Measurements from ENCODE around the gene RAB3IL1.

Gene RAB3IL1

GRCh38 chr11:61879152-61879551 lies 38.2 kb downstream of the RAB3IL1 start:
- no peak overlapping the region for H2BK15ac ChIP-seq (ENCODE audit: low read depth, poor library complexity, severe bottlenecking)
- H3K36me3 ChIP-seq (ENCODE audit: control insufficient read depth in 1 of 2, insufficient read depth in 2 of 2, low read depth in 1 of 2, low read length in 2 of 2): peaks cover 21 to 56% of the 10 kb centered on the region in 2 experiments
- H2BK5ac ChIP-seq (ENCODE audit: low read depth, low read length, poor library complexity, severe bottlenecking): no peak overlapping the region
- H3K23ac ChIP-seq (ENCODE audit: low read length in 2 of 2): no peak overlapping the region
- H3K9ac ChIP-seq (ENCODE audit: low read length): no peak overlapping the region
- no peaks in the 10 kb centered on the region for H3K9me3 ChIP-seq (ENCODE audit: control insufficient read depth, low read length)
- no peak overlapping the region for H4K91ac ChIP-seq (ENCODE audit: low read length)
- H3K4me1 ChIP-seq (ENCODE audit: control insufficient read depth, insufficient read depth, low read depth, low read length): peaks cover 12% of the 10 kb centered on the region
- no peak overlapping the region for H3K18ac ChIP-seq (ENCODE audit: low read depth in 1 of 2, low read length in 2 of 2)
- no peak overlapping the region for H3K4me3 ChIP-seq (ENCODE audit: insufficient read depth in 1 of 2, low read depth in 1 of 2, low read length in 2 of 2)
- H2BK120ac ChIP-seq (ENCODE audit: low read depth, low read length): no peak overlapping the region
- H3K79me1 ChIP-seq (replicated peaks; ENCODE audit: low read length, poor library complexity, severe bottlenecking): peaks cover 13% of the 10 kb centered on the region
- WGBS: 90% methylated on average over 7 of the region's 7 CpGs
- DNase-seq: no peak
- no peak overlapping the region for H3K4me2 ChIP-seq (ENCODE audit: low read length, poor library complexity, severe bottlenecking)
- H3K4ac ChIP-seq (ENCODE audit: low read depth in 1 of 2, low read length in 2 of 2): no peak overlapping the region
- no peaks in the 10 kb centered on the region for H3K27me3 ChIP-seq (ENCODE audit: control insufficient read depth in 1 of 2, insufficient read depth in 1 of 2, low read length in 2 of 2)
- H3K14ac ChIP-seq (ENCODE audit: low read length in 2 of 2): no peak overlapping the region
- H2AFZ ChIP-seq (ENCODE audit: low read depth, low read length): no peak overlapping the region
- no peak overlapping the region for H4K8ac ChIP-seq (ENCODE audit: low read length)
- H2BK12ac ChIP-seq (ENCODE audit: low read length in 2 of 2): no peak overlapping the region
- H3K27ac ChIP-seq (ENCODE audit: low read length, poor library complexity, severe bottlenecking): no peak overlapping the region
- H2AK5ac ChIP-seq (ENCODE audit: low read length, severe bottlenecking): no peak overlapping the region

- Histone ChIP-seq H4K8ac (ENCODE audit: low read length) (no peak overlapping the region), H3K27ac (ENCODE audit: low read length, poor library complexity, severe bottlenecking) (no peak overlapping the region), H3K79me1 (replicated peaks; ENCODE audit: low read length, poor library complexity, severe bottlenecking) (peaks cover 4% of the 10 kb centered on the region), H4K91ac (ENCODE audit: low read length) (no peak overlapping the region), H2BK5ac (ENCODE audit: low read depth, low read length, poor library complexity, severe bottlenecking) (no peak overlapping the region), H3K23ac (ENCODE audit: low read length in 2 of 2) (no peak overlapping the region), H3K9ac (ENCODE audit: low read length) (no peak overlapping the region), H2AK5ac (ENCODE audit: low read length, severe bottlenecking) (no peak overlapping the region), H2AFZ (ENCODE audit: low read depth, low read length) (no peak overlapping the region), H3K9me3 (ENCODE audit: control insufficient read depth, low read length) (no peaks in the 10 kb centered on the region), H3K4me3 (ENCODE audit: insufficient read depth in 1 of 2, low read depth in 1 of 2, low read length in 2 of 2) (no peak overlapping the region), H2BK12ac (ENCODE audit: low read length in 2 of 2) (no peak overlapping the region), H2BK15ac (ENCODE audit: low read depth, poor library complexity, severe bottlenecking) (no peak overlapping the region), H3K14ac (ENCODE audit: low read length in 2 of 2) (peak overlapping the region in 1 of 2 experiments; percentile 35), H3K36me3 (ENCODE audit: control insufficient read depth in 1 of 2, insufficient read depth in 2 of 2, low read depth in 1 of 2, low read length in 2 of 2) (peaks cover 23 to 51% of the 10 kb centered on the region in 2 experiments), H3K18ac (ENCODE audit: low read depth in 1 of 2, low read length in 2 of 2) (no peak overlapping the region), H3K4me2 (ENCODE audit: low read length, poor library complexity, severe bottlenecking) (no peak overlapping the region), H2BK120ac (ENCODE audit: low read depth, low read length) (no peak overlapping the region), H3K4ac (ENCODE audit: low read depth in 1 of 2, low read length in 2 of 2) (no peak overlapping the region), H3K4me1 (ENCODE audit: control insufficient read depth, insufficient read depth, low read depth, low read length) (peaks cover 15% of the 10 kb centered on the region), H3K27me3 (ENCODE audit: control insufficient read depth in 1 of 2, insufficient read depth in 1 of 2, low read length in 2 of 2) (no peaks in the 10 kb centered on the region)
- WGBS: 97% methylated on average over 7 of the region's 14 CpGs
- no peak for DNase-seq
These were observed 41.7 kb downstream of the RAB3IL1 start for GRCh38 chr11:61875698-61876097.

GRCh38 chr11:61874853-61875252 lies 42.5 kb downstream of the RAB3IL1 start:
- H3K9ac ChIP-seq (ENCODE audit: low read length): no peak overlapping the region
- H2AFZ ChIP-seq (ENCODE audit: low read depth, low read length): no peak overlapping the region
- WGBS: 95% methylated on average over 2 of the region's 3 CpGs
- no peak overlapping the region for H2BK12ac ChIP-seq (ENCODE audit: low read length in 2 of 2)
- no peak overlapping the region for H3K4me3 ChIP-seq (ENCODE audit: insufficient read depth in 1 of 2, low read depth in 1 of 2, low read length in 2 of 2)
- no peak overlapping the region for H2AK5ac ChIP-seq (ENCODE audit: low read length, severe bottlenecking)
- peaks cover 23 to 48% of the 10 kb centered on the region in 2 experiments for H3K36me3 ChIP-seq (ENCODE audit: control insufficient read depth in 1 of 2, insufficient read depth in 2 of 2, low read depth in 1 of 2, low read length in 2 of 2)
- H4K91ac ChIP-seq (ENCODE audit: low read length): no peak overlapping the region
- no peak overlapping the region for H3K4ac ChIP-seq (ENCODE audit: low read depth in 1 of 2, low read length in 2 of 2)
- H2BK15ac ChIP-seq (ENCODE audit: low read depth, poor library complexity, severe bottlenecking): no peak overlapping the region
- no peak overlapping the region for H2BK5ac ChIP-seq (ENCODE audit: low read depth, low read length, poor library complexity, severe bottlenecking)
- no peak overlapping the region for H4K8ac ChIP-seq (ENCODE audit: low read length)
- H3K27me3 ChIP-seq (ENCODE audit: control insufficient read depth in 1 of 2, insufficient read depth in 1 of 2, low read length in 2 of 2): no peaks in the 10 kb centered on the region
- H3K14ac ChIP-seq (ENCODE audit: low read length in 2 of 2): no peak overlapping the region
- no peak overlapping the region for H2BK120ac ChIP-seq (ENCODE audit: low read depth, low read length)
- H3K18ac ChIP-seq (ENCODE audit: low read depth in 1 of 2, low read length in 2 of 2): no peak overlapping the region
- H3K9me3 ChIP-seq (ENCODE audit: control insufficient read depth, low read length): no peaks in the 10 kb centered on the region
- H3K79me1 ChIP-seq (replicated peaks; ENCODE audit: low read length, poor library complexity, severe bottlenecking): peaks cover 2% of the 10 kb centered on the region
- no peak for DNase-seq
- no peak overlapping the region for H3K27ac ChIP-seq (ENCODE audit: low read length, poor library complexity, severe bottlenecking)
- H3K4me2 ChIP-seq (ENCODE audit: low read length, poor library complexity, severe bottlenecking): no peak overlapping the region
- no peak overlapping the region for H3K23ac ChIP-seq (ENCODE audit: low read length in 2 of 2)
- peaks cover 13% of the 10 kb centered on the region for H3K4me1 ChIP-seq (ENCODE audit: control insufficient read depth, insufficient read depth, low read depth, low read length)

- DNase-seq: no peak
- no peak overlapping the region for H3K18ac ChIP-seq (ENCODE audit: low read depth in 1 of 2, low read length in 2 of 2)
- peaks cover 23 to 44% of the 10 kb centered on the region in 2 experiments for H3K36me3 ChIP-seq (ENCODE audit: control insufficient read depth in 1 of 2, insufficient read depth in 2 of 2, low read depth in 1 of 2, low read length in 2 of 2)
- H3K27me3 ChIP-seq (ENCODE audit: control insufficient read depth in 1 of 2, insufficient read depth in 1 of 2, low read length in 2 of 2): no peaks in the 10 kb centered on the region
- H2BK5ac ChIP-seq (ENCODE audit: low read depth, low read length, poor library complexity, severe bottlenecking): no peak overlapping the region
- H3K4me1 ChIP-seq (ENCODE audit: control insufficient read depth, insufficient read depth, low read depth, low read length): peaks cover 13% of the 10 kb centered on the region
- no peak overlapping the region for H3K4me3 ChIP-seq (ENCODE audit: insufficient read depth in 1 of 2, low read depth in 1 of 2, low read length in 2 of 2)
- H4K8ac ChIP-seq (ENCODE audit: low read length): no peak overlapping the region
- no peak overlapping the region for H2BK120ac ChIP-seq (ENCODE audit: low read depth, low read length)
- no peak overlapping the region for H3K9ac ChIP-seq (ENCODE audit: low read length)
- no peak overlapping the region for H2AFZ ChIP-seq (ENCODE audit: low read depth, low read length)
- no peak overlapping the region for H3K23ac ChIP-seq (ENCODE audit: low read length in 2 of 2)
- H3K14ac ChIP-seq (ENCODE audit: low read length in 2 of 2): no peak overlapping the region
- no peak overlapping the region for H4K91ac ChIP-seq (ENCODE audit: low read length)
- peaks cover 2% of the 10 kb centered on the region for H3K79me1 ChIP-seq (replicated peaks; ENCODE audit: low read length, poor library complexity, severe bottlenecking)
- H2AK5ac ChIP-seq (ENCODE audit: low read length, severe bottlenecking): no peak overlapping the region
- no peaks in the 10 kb centered on the region for H3K9me3 ChIP-seq (ENCODE audit: control insufficient read depth, low read length)
- H2BK12ac ChIP-seq (ENCODE audit: low read length in 2 of 2): no peak overlapping the region
- H2BK15ac ChIP-seq (ENCODE audit: low read depth, poor library complexity, severe bottlenecking): no peak overlapping the region
- no peak overlapping the region for H3K4me2 ChIP-seq (ENCODE audit: low read length, poor library complexity, severe bottlenecking)
- no peak overlapping the region for H3K27ac ChIP-seq (ENCODE audit: low read length, poor library complexity, severe bottlenecking)
- 91% methylated on average over 11 of the region's 12 CpGs for WGBS
- H3K4ac ChIP-seq (ENCODE audit: low read depth in 1 of 2, low read length in 2 of 2): no peak overlapping the region
These were observed 43.0 kb downstream of the RAB3IL1 start for GRCh38 chr11:61874377-61874809.

Measured in mesenchymal stem cell (in vitro differentiated cells and primary cell).